G401.6 (cell line): ENCODE data around the gene ADGRA1.

Source experiments
- FAIRE-seq: peaks from 2 replicates; lab custom pipeline; 2012; peaks lifted over from hg19 to GRCh38; lab: Jason Lieb, UNC

ADGRA1 gene

DNA sequence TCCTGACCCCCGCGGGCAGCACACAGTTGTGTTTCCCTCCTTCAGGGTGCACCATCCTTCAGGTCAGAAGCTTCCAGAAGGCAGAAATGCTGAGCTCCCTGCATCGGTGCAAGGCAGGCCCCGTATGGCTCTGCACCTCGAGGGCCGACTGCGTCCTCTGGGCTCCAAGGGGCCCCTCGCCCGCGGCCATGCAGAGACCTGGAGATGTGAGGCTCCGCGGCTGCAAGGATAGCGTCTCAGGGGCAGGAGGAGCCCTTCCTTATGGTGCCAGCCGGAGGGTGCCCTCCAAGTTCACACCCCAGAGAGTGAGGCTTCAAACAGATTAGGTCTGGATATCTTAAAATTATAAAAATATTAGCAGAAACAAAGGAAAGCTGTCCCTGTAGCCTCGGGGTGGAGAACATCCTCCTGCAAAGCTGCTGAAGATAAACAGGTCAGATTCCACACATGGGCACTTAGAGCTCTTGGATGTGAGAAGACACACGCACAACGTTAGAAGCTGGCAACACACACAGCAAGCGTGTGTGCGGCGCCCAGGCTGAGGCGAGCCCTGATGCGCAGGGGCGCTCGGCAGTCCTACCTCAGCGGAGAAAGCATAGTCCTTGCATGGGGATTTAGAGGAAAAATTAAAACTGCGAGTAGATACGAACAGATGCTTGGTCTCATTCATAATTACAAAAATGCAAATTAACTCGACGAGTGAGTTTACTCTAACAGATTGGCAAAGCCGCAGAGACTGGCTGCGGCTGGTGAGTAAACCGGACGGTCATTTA is 92.7 kb downstream of the ADGRA1 start:
- FAIRE-seq: no peak

DNA sequence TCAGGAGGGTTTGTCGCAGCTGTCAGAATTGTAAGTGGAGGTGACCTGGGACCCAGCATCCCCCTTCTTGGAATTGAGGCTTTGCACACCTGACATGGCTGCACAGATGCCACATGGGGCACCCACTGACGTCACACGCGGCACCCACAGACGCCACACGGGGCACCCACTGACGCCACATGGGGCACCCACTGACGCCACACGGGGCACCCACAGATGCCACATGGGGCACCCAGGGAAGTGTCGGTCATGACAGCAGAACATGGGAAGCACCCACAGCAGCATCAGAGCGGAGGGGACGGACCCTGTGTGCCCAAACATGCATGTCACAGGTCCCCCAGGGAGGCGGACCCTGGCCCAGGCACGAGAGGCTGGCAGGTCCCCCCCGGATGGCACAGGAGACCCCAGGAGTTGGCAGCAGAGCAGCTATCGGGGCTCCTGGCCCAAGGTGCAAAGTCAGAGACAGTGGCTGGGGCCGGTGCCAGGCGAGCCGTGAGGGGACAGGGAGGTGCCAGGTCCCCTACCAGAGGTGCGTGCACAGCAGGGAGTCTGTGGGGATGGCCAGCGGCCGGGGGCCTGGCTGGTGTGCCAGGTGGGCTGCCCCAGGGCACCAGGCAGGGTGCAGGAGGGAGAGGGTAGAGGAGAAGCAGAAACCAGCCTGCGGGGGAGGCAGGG is 93.4 kb downstream of the ADGRA1 start:
- no peak for FAIRE-seq
